ENCODE results near the gene MALRD1. TPM values are rescaled to one million over a fixed set of nuclear protein-coding genes. Genes with fewer than 3 reads are reported as not detected.

Gene MALRD1
- total RNA-seq, 4 donors from 2014 or later: 0.75 to 2.4 (median 0.82) TPM; not detected in 1

DNA sequence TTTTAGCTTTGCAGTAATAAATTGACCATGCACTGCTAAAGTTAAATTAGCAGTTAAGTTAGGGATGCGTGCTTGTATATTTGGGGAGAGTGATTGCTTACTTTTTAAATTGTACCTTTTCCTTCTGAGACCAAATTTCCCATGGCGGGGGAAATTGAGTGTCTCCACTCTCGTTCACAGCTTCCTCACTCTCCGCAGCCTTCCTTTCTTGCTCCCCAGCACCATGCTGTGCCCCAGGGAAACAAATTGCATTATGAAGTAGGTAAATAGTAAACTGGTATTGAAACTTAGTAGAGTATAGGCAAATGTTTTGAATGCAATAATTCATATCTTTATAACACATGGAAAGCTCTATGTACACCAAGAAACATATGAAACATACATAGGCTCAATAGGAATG, 85.4 kb downstream of the MALRD1 start:
- 80 to 83% methylated on average over 2 to 4 of the region's 4 CpGs for WGBS, 2 donors (ENCODE audit: low coverage in 1 of 2)
- no peak for DNase-seq
- Histone ChIP-seq H3K9me3 (no peaks in the 10 kb centered on the region), H3K4me1 (no peaks in the 10 kb centered on the region), H3K4me3 (no peak overlapping the region), H3K27ac (no peak overlapping the region), H3K36me3 (no peaks in the 10 kb centered on the region), H3K27me3 (no peaks in the 10 kb centered on the region)
- in situ Hi-C loops (cut with MboI; ENCODE audit: low pct_ligation_motif_present in 1 of 4, low pct_unique_long_range_greater_than_20kb in 1 of 4, low sequenced_read_pairs in 3 of 4): no loop called here
- TF ChIP-seq POLR2AphosphoS5 (IDR thresholded peaks at IDR 0.05) (no peak), EP300 (IDR thresholded peaks at IDR 0.05; ENCODE audit: low read depth) (no peak)
- intact Hi-C loops (cut with DNase I; ENCODE audit: low total_unique reads): no loop called here

GRCh38 chr10:19142967-19143366, 94.4 kb downstream of the MALRD1 start:
- H3K36me3 ChIP-seq: no peaks in the 10 kb centered on the region
- intact Hi-C loops (cut with DNase I; ENCODE audit: low total_unique reads) (no loop called here), in situ Hi-C loops (cut with MboI; ENCODE audit: low pct_ligation_motif_present in 1 of 4, low pct_unique_long_range_greater_than_20kb in 1 of 4, low sequenced_read_pairs in 3 of 4) (no loop called here)
- no peak overlapping the region for H3K4me3 ChIP-seq
- no peaks in the 10 kb centered on the region for H3K27me3 ChIP-seq
- 90 to 93% methylated on average over 4 of the region's 4 CpGs for WGBS, 2 donors (ENCODE audit: low coverage in 1 of 2)
- H3K9me3 ChIP-seq: no peaks in the 10 kb centered on the region
- TF ChIP-seq POLR2AphosphoS5 (IDR thresholded peaks at IDR 0.05): no peak
- TF ChIP-seq CTCF (IDR thresholded peaks at IDR 0.05): no peak
- TF ChIP-seq EP300 (IDR thresholded peaks at IDR 0.05; ENCODE audit: low read depth): no peak
- H3K4me1 ChIP-seq: no peaks in the 10 kb centered on the region
- no peak for DNase-seq
- no peak overlapping the region for H3K27ac ChIP-seq

DNA sequence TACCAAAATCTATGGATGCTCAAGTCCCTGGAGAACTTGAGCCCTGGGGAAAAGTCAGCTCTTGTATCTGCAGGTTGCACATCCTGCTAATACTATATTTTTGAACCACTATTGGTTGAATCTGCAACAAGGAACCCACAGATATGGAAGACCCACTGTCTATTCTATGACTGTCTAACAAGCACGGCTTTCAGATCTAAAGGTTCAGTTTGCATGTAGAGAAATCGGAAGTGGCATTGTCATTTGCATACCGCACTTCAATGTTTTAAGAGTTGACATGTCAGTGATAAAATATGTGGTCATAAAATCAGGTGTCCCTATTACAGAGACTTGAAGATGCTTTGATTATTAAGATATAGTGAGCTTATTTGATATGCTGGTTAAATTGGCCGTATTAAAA, 95.6 kb downstream of the MALRD1 start:
- Histone ChIP-seq H3K4me1 (no peaks in the 10 kb centered on the region), H3K27me3 (no peaks in the 10 kb centered on the region), H3K4me3 (no peak overlapping the region), H3K27ac (no peak overlapping the region), H3K9me3 (no peaks in the 10 kb centered on the region), H3K36me3 (no peaks in the 10 kb centered on the region)
- WGBS, 2 donors (ENCODE audit: low coverage in 1 of 2): 84 to 94% methylated on average over 4 of the region's 4 CpGs
- no peak for DNase-seq
- in situ Hi-C loops (cut with MboI; ENCODE audit: low pct_ligation_motif_present in 1 of 4, low pct_unique_long_range_greater_than_20kb in 1 of 4, low sequenced_read_pairs in 3 of 4): no loop called here
- no peak for TF ChIP-seq CTCF (IDR thresholded peaks at IDR 0.05)
- TF ChIP-seq POLR2AphosphoS5 (IDR thresholded peaks at IDR 0.05): no peak
- TF ChIP-seq POLR2A (IDR thresholded peaks at IDR 0.05): no peak
- TF ChIP-seq EP300 (IDR thresholded peaks at IDR 0.05; ENCODE audit: low read depth): no peak
- intact Hi-C loops (cut with DNase I; ENCODE audit: low total_unique reads): no loop called here

DNA sequence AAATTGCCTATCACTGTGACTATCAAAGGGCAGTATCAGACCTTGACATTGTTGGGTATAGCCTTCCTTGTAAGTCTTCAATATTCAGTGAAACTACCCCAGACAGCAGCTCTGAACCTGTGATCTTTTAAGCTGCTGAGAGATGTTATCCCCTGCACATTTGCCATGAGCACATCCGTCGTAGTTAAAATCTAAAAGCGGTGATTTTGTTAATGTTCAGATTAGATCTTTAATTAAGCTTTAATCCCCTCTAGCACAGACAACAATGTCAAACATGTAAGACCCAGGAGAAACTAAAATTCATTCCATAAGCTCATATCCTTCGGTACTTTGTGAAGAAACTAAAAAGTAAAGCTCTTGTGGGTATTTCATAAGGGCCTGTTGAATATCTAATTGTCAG, 105.8 kb downstream of the MALRD1 start:
- no peak for TF ChIP-seq POLR2A (IDR thresholded peaks at IDR 0.05)
- TF ChIP-seq EP300 (IDR thresholded peaks at IDR 0.05; ENCODE audit: low read depth): no peak
- no peak for TF ChIP-seq CTCF (IDR thresholded peaks at IDR 0.05)
- TF ChIP-seq POLR2AphosphoS5 (IDR thresholded peaks at IDR 0.05): no peak
- DNase-seq: no peak
- Histone ChIP-seq H3K9me3 (no peaks in the 10 kb centered on the region), H3K27ac (no peak overlapping the region), H3K4me3 (no peak overlapping the region), H3K4me1 (no peaks in the 10 kb centered on the region), H3K27me3 (no peaks in the 10 kb centered on the region), H3K36me3 (no peaks in the 10 kb centered on the region)
- WGBS, 2 donors (ENCODE audit: low coverage in 1 of 2): 88 to 97% methylated on average over 3 to 4 of the region's 4 CpGs
- in situ Hi-C loops (cut with MboI; ENCODE audit: low pct_ligation_motif_present in 1 of 4, low pct_unique_long_range_greater_than_20kb in 1 of 4, low sequenced_read_pairs in 3 of 4): no loop called here
- intact Hi-C loops (cut with DNase I; ENCODE audit: low total_unique reads): no loop called here

- H3K36me3 ChIP-seq: no peaks in the 10 kb centered on the region
- DNase-seq: no peak
- no peaks in the 10 kb centered on the region for H3K9me3 ChIP-seq
- WGBS, 2 donors (ENCODE audit: low coverage in 1 of 2): 17 to 42% methylated on average over 2 of the region's 2 CpGs
- H3K27me3 ChIP-seq: no peaks in the 10 kb centered on the region
- TF ChIP-seq POLR2A (IDR thresholded peaks at IDR 0.05) (no peak), EP300 (IDR thresholded peaks at IDR 0.05; ENCODE audit: low read depth) (no peak), POLR2AphosphoS5 (IDR thresholded peaks at IDR 0.05) (no peak), CTCF (IDR thresholded peaks at IDR 0.05) (no peak)
- no peak overlapping the region for H3K4me3 ChIP-seq
- intact Hi-C loops (cut with DNase I; ENCODE audit: low total_unique reads): no loop called here
- in situ Hi-C loops (cut with MboI; ENCODE audit: low pct_ligation_motif_present in 1 of 4, low pct_unique_long_range_greater_than_20kb in 1 of 4, low sequenced_read_pairs in 3 of 4): no loop called here
- no peaks in the 10 kb centered on the region for H3K4me1 ChIP-seq
- no peak overlapping the region for H3K27ac ChIP-seq
Measured at GRCh38 chr10:19158358-19158757, 109.8 kb downstream of the MALRD1 start.
